Stimulated activated CD4-positive, alpha-beta T cell treated with anti-CD3 and anti-CD28 coated beads, TNF-alpha, amount 100 ng/mL, for 48 hours (primary cell): ENCODE results near the gene ALX3.
A peak's percentile ranks its signal among the peaks of the same experiment; 100 is the strongest.

ENCODE experiments used
- DNase-seq, 3 donors: peaks; one replicate each; pipeline ENCODE4 v3.0.0-alpha.2; 2020; ENCODE audit warnings: low read depth in 3 of 3

Gene ALX3

DNA sequence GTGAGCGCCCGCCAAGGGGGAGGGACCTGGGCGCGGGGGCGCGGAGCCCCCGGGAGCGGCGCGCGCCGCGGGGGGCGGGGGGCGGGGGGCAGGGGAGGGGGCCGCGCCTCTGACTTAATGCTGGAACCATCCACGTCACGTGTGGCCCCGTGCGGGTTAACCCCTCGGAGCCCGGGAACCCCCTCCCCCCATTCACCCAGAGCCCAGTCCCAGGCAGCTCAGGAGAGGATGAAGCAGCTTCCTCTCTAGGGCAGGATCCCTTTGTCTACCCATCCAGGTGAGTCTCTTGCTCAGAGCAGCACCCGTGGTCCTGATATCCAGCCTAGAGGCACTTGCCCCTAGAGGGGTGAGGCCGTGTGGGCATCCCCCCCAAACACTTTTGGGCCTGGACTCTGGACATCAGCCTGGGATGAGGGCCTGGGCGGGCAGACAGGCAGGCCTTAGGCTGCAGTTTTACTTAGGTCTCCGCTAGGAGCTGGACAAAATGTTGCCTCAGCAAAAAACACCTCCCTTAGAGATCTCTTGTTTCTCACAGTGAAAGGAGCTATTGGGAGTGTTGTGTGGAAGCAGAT is at the start of gene ALX3:
Gene ALX3 (minus strand): TSS at position 2 of the 572 bp plus-strand sequence. CDS start 60 bp downstream, outside the sequence.
- DNase-seq = no peak

- no peak for DNase-seq
Observed at GRCh38 chr1:110119843-110120242, 49.4 kb upstream of the ALX3 start.

GRCh38 chr1:110118636-110119396 is 48.3 kb upstream of the ALX3 start:
- peak in 1 of 3 donors; percentile 23 for DNase-seq

DNA sequence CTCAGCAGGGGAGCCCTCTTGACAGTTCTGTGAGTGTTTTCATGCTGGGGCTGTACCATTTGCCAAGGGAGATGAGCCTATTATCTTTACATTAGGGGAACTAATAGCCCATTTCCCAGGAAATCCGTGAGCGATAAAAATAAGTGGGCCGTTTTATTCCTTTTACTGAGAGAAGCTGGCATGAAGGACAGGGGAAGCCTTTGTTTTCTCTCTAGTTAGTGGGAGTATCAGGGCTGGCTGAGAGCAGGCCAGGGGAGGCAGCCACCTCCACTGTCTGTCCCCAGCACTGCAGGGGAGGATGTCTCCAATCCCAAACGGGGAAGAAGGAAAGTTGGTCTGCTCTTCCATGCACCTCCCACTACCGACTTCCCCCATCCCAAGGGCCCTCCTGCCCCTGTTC is 44.3 kb upstream of the ALX3 start:
- DNase-seq = no peak

- no peak for DNase-seq
Observed at GRCh38 chr1:110114173-110114572, 43.7 kb upstream of the ALX3 start.

DNA sequence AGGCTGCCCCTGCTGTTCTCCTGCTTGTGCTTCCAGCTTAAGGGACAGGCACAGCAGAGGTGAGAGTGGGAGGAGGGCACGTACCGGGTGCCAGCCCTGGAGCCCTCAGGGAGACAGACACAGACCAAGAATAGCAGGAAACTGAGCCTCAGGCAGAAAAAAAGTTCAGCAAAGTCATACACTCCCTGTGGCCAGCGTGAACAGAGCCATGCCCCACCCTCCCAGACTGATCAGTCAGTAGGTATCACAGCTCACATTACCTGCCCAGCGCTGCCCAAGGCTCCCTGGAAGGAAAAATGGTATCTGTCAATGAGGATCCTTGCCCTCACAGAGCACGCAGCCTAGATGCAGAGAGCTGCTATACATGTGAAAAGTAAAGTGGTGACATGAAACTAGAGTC is 43.1 kb upstream of the ALX3 start:
- no peak for DNase-seq

- no peak for DNase-seq
Observed at GRCh38 chr1:110112656-110113055, 42.2 kb upstream of the ALX3 start.

DNA sequence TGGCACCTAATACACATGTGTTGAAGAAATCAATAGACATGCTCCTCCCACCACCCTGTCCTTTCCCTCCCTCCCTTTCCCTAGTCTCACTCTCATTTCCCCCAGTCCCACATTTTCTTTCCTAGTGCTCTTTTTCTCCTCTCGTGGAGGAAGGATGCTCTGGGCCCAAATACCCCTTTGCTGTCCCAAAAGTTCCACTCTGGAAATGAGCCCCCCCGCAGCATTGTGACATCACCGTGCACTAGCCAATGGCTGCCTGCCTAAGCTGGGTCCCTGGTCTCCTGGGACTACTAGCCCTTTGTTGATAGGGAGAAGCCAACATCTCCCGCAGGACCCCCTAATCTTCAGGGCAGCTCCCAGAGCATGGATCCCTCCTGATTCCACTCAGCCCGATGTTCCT is 41.7 kb upstream of the ALX3 start, which contains the start of gene UBL4B:
Gene UBL4B (plus strand): TSS at position 301 of the 400 bp plus-strand sequence. CDS start 92 bp downstream, at position 393.
- no peak for DNase-seq

GRCh38 chr1:110111081-110111480 is 40.6 kb upstream of the ALX3 start:
- no peak for DNase-seq

GRCh38 chr1:110107867-110108469 is 37.5 kb upstream of the ALX3 start:
- DNase-seq = no peak

DNA sequence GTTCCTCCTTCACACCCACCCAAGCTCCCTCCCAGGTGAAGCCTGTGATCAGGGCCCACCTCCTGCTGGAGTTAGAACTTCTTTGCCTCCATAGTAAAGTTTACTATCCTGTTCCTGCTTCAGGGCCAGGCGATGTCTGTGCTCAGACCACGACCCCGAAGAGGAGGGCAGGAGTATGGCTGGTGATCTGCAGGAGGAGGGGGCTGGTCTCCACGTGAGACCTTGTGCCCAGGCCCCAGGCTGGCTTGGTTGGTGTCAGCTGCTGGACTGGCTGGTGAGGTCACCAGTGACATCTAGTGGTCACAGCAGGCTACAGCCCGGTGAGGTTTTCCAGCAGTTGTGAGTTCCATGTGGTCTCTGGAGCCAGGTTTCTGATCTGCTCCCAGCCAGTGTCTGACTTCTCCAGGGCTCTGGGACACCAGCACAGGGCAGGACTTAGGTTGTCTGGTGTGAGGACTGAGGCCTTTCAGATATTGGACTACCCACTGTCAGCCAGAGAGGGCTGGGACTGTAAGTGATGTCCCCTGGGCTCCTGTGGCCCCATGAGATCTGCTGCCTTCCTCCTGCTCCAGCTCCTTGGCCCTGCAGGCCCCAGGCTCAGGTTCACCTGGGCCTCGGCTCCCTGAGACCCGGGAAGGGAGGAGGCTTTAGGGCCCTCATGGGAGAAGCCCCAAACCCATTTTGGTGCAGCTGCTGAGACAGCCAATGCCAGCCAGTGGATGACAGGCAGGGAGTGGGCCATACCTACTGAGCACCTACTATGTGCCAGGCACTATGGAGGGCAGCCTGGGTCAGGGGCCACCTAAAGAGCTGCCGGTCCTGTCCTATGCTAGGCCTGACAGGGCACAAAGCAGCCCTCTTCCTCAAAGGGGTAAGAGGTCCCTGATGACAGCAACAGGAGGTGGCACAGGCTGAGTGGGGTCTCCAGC is 35.8 kb upstream of the ALX3 start:
- DNase-seq = peak; percentile 32 to 43 (median 36)

GRCh38 chr1:110102081-110102480 is 31.6 kb upstream of the ALX3 start:
- DNase-seq = no peak

- no peak for DNase-seq
Observed at GRCh38 chr1:110100335-110100734, 29.9 kb upstream of the ALX3 start.

DNA sequence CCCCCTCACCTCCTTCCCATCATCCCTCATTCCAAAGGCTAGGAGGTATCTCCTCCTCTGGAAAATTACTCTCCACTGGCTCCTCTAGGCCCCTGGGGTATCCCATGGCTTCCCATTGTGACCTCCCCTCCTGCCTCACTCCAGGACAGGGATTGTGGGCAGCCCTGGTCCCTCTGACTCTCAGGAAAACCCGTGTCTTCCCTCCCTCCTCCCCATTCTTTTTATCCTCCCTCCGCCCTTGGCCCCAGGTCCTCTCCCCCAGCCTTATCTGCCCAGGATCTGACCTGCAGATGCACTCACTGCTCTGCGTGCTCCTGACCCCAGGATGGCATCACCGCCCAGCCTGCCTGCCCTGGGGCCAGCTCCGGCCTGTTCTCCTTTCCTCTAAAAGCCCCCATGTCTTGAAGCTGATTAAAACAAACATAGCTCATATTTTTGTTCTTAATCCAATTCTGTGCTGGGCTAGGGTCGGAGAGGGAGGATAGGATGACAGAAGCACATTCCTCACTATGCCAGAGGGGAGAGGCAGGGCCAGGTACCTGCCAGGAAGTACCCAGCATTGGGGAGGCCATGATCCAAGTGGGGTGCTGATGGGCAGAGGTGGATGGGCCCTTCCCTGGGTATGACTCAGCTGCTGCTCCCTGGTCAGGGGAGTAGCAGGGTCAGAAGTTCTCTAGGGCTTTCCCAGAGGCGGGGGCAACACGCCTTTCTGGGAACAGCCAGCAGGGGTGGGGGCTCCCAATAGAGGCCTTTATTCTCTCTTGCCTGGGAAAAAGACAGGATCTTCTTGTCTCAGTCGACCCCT is 28.0 kb upstream of the ALX3 start:
- DNase-seq = no peak

DNA sequence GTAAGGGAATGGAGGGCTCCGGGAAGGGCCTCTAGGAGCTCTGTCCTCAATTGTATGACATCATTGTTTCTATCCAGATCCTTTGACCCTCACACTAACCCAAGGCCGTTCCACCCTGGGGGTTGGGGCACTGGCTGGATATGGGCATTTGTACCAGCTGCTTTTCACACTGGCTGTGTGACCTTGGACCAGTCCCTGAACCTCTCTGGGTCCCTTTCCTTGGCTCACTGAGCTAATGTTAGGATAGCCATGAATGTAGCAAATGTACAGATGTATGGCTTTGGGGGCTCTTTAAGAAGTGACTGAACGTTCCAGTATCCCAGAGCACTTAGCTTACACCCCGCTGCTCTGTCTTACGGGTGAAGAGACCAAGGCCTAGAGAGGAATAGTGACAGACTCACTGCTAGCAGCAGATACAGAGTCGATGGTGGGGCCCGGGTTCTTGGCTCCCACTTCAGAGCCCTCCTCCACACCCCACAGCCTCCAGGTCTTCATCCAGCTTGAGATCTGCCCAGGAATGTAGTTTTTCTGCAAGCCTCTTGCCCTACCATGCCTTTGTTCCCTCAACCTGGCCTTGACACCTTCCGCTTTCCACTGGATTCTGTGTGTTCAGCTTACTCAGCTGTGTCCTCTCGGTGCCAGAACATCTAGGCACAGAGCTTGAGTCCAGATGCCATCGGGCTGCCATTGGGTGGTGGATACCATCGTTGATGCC is 27.2 kb upstream of the ALX3 start:
- no peak for DNase-seq

GRCh38 chr1:110094931-110095654 is 24.6 kb upstream of the ALX3 start:
- DNase-seq = no peak

DNA sequence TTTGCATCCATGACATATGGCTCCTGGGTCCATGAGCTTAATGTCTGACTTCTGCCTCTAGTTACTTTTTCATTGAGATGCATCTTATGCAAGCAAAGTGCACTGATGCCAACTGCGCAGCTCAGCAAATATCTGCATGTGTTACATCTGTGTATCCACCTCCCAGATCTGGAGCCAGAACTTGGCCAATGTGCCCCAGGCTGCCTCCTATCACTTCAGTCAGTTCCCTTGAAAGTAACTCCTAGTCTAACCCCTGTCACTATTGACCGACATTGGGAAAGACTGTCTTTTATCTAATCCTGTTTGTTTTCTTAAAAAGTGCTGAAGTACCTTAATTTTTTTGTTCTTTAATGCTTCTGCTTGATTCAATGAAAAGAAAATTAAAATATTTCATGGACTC is 22.5 kb upstream of the ALX3 start:
- no peak for DNase-seq

DNA sequence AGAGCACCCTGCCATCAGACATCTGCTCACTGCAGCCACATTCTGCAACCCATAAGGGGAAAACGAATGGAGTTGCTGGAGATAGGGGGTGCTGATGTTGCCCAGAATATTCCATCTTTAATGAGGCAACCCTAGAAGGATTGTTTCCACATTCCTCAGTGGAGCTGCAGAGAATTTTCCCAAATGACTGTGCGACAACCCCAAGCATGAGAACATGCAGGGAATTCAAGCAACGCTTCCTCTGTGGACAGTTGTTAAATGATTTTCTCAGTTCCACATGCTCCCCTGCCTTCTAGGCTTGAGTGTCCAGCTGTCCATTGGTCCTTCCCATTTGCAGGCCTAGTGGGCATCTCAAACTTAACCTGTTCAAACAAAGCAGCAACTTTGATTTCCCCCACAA is 21.3 kb upstream of the ALX3 start:
- DNase-seq = no peak

- no peak for DNase-seq
Observed at GRCh38 chr1:110091381-110091780, 20.9 kb upstream of the ALX3 start.
